HG03457 (cell line): Measurements from ENCODE around the gene PRDM16.
"Not testable (repeated sequence)": the region's sequence is repeated elsewhere in the genome, so short reads cannot be mapped to it uniquely, and the experiment has no call there.

Experiments
- ATAC-seq: cut with Tn5 transposase; IDR thresholded peaks from one replicate; pipeline ENCODE4 v1.9.1; 2021; ENCODE audit warnings: moderate number of reproducible peaks; ENCODE audit not compliant: unreplicated experiment

PRDM16 gene

GRCh38 chr1:3156936-3157335 lies 87.9 kb downstream of the PRDM16 start:
- no peak for ATAC-seq

- no peak for ATAC-seq
Observed at GRCh38 chr1:3158347-3158746, 89.3 kb downstream of the PRDM16 start.

DNA sequence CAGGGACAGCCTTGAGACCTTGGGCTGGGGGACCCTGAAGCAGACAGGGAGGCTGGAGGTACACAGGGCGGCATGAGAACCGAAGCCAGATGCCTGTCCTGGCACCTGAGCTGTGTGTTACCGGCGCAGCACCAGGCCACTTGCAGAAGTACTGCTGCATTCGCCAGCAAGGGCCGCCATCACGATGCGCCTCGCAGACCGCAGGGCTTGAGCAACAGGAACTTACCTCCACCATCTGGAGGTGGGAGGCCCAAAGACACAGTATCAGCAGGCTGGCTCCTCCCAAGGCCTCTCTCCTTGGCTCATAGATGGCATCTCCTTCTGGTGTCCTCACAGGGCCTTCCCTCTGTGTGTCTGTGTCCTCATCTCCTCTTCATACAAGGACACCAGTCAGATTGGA lies 90.1 kb downstream of the PRDM16 start:
- ATAC-seq, result no peak

- ATAC-seq, result no peak
Observed at GRCh38 chr1:3159996-3160395, 91.0 kb downstream of the PRDM16 start.

- ATAC-seq, result no peak
Observed at GRCh38 chr1:3160647-3161145, 91.7 kb downstream of the PRDM16 start.

GRCh38 chr1:3161176-3161840 lies 92.3 kb downstream of the PRDM16 start:
- ATAC-seq, result no peak

- no peak for ATAC-seq
Observed at GRCh38 chr1:3162322-3162882, 93.4 kb downstream of the PRDM16 start.

DNA sequence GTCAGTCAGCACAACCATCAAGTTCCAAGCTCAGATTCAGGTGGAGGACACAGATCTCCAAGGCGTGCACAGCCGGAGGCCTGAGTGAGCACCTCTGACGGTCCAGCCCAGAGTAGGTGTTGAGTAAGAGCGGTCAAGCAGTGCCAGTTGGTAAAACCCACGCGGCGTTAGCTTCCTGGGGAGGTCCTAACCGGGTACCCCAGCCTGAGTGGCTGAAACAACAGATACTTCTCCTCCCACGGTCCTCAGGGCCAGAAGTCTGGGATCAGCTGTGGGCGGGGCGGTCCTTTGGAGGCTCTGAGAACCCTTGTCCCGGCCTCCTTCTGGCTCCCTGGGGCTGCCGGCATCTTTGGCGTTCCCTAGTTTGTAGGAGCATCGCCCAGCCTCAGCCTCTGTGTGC lies 94.4 kb downstream of the PRDM16 start:
- no peak for ATAC-seq

GRCh38 chr1:3164671-3165070 lies 95.7 kb downstream of the PRDM16 start:
- ATAC-seq, result no peak

GRCh38 chr1:3165189-3165588 lies 96.2 kb downstream of the PRDM16 start:
- not testable (repeated sequence) for ATAC-seq

- ATAC-seq, result no peak
Observed at GRCh38 chr1:3166206-3166918, 97.4 kb downstream of the PRDM16 start.

- no peak for ATAC-seq
Observed at GRCh38 chr1:3167255-3167654, 98.3 kb downstream of the PRDM16 start.

GRCh38 chr1:3168678-3169077 lies 99.7 kb downstream of the PRDM16 start:
- ATAC-seq, result no peak

DNA sequence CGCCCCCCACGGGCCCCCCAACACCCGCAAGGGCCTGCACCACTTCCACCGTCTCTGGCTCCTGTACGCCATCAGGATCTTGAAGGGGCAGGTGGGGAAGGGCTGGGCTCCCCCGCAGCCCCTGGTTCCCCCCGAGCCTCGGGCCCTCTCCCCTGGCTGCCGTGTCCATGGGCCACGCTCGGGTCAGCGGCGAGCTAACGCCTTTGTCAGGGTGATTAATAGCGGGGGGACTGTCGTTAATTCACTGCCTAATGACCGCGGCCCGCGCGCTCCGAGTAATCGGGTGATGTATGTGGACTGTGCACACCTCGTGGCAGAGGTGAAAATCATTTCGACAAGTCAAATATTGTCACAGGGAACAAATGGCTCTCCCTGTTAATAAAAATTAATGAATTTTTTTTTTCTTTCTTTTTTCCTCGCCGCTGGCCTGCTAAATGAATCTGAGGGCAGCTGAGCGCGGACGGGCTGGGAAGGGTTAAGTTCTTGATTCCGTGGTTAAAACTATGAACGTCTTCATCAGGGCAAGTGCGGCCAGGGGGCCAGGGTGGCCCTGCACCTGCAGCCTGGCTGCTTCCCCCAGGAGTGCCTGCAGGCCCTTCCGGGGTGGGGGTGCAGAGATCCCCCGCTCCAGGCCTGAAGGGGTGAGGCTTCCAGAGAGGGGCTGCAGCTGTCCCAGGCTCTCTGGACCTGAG lies 100.8 kb downstream of the PRDM16 start:
- ATAC-seq, result no peak

- no peak for ATAC-seq
Observed at GRCh38 chr1:3170561-3171453, 101.8 kb downstream of the PRDM16 start.

GRCh38 chr1:3171761-3172160 lies 102.8 kb downstream of the PRDM16 start:
- ATAC-seq, result no peak

DNA sequence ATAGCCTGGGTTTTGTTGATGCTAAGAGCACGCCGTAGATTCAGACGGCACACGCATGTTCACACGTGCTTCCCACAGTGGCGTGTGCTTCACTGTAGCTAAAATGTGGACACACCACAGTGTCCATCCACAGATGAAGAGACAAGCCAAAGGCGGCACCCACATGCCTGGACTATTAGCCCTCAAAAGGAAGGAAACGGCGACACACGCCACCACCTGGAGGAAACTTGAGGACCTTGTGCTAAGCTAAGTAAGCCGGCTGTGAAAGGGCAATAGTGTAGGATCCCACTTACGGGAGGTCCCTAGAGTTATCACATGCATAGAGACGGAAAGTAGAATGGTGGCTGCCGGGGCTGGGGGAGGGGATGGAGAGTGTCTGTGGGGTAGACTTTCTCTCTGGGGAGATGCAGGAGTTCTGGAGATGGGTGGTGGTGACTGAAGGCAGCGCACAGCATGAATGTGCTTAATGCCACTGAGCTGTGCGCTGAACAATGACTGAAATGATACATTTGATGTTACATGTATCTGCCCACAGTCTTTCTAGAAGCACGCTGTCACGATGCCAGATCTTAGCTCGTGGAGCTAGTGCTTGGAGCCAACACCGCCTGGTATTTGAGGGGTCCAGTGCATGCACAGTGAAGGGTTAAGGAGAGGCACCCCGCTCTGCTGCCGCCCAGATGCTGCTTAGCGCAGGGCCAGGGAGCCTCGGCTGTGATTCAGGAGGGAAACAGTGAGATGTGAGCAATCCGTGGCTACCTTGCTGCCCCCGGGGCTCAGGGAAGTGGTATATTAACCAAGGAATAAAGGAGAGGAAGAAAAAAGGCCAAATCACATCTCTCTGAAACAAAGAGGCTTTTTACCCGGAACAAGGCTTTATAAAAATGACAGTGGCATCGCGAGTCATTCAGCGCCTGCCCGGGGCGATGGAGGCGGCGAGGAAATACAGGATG lies 103.7 kb downstream of the PRDM16 start:
- ATAC-seq, result no peak

GRCh38 chr1:3173381-3173980 lies 104.5 kb downstream of the PRDM16 start:
- no peak for ATAC-seq
